K562 (cell line): ENCODE data around the gene SELENOI. TPM values are rescaled to one million over a fixed set of nuclear protein-coding genes. Genes with fewer than 3 reads are reported as not detected.

ENCODE experiments used
- CC2D1A ChIP-seq: fragments of 450-650 bp; IDR thresholded peaks from 2 replicates; pipeline ENCODE4 v1.6.1; 2017; ENCODE audit warnings: mild to moderate bottlenecking
- EHMT2 ChIP-seq: fragments of 450-650 bp; IDR thresholded peaks from 2 replicates; pipeline ENCODE4 v1.6.1; 2018; ENCODE audit warnings: antibody characterized with exemption
- GTF2E2 ChIP-seq: fragments of 200-800 bp; sonication (Bioruptor generic); IDR thresholded peaks from 2 replicates; pipeline ENCODE4 v1.6.1; 2016; ENCODE audit warnings: missing genetic modification characterization, missing compliant biosample characterization
- IFI16 ChIP-seq: fragments of 250-450 bp; sonication (Bioruptor Pico); IDR thresholded peaks from 2 replicates; pipeline ENCODE4 v2.1.2; 2022; ENCODE audit warnings: mild to moderate bottlenecking, inconsistent platforms
- MCM3 ChIP-seq: fragments of 450-650 bp; IDR thresholded peaks from 2 replicates; pipeline ENCODE4 v1.6.1; 2016
- NCOA4 ChIP-seq: fragments of 450-650 bp; IDR thresholded peaks from 2 replicates; pipeline ENCODE4 v1.6.1; 2018; ENCODE audit warnings: mild to moderate bottlenecking; ENCODE audit not compliant: partially characterized antibody
- NELFE ChIP-seq: IDR thresholded peaks from 2 replicates; pipeline ENCODE4 v1.6.1; 2011; ENCODE audit warnings: mild to moderate bottlenecking; ENCODE audit not compliant: insufficient read depth, insufficient read length
- NFIX ChIP-seq: fragments of 250-450 bp; sonication (Bioruptor Pico); IDR thresholded peaks from 2 replicates; pipeline ENCODE4 v1.4.0; 2020; ENCODE audit warnings: low read depth, mild to moderate bottlenecking, moderate library complexity
- RAD51 ChIP-seq: fragments of 450-650 bp; IDR thresholded peaks from 2 replicates; pipeline ENCODE4 v1.7.1; 2016; ENCODE audit warnings: low read depth, mild to moderate bottlenecking, borderline replicate concordance
- RB1 ChIP-seq: fragments of 450-650 bp; IDR thresholded peaks from 2 replicates; pipeline ENCODE4 v1.6.1; 2017; ENCODE audit warnings: low read depth, mild to moderate bottlenecking
- STAT5B ChIP-seq: fragments of 250-450 bp; sonication (Bioruptor Pico); IDR thresholded peaks from 2 replicates; pipeline ENCODE4 v1.8.0; 2021; ENCODE audit warnings: mild to moderate bottlenecking, inconsistent platforms
- SUPT5H ChIP-seq: fragments of 450-650 bp; IDR thresholded peaks from 2 replicates; pipeline ENCODE4 v1.6.1; 2016
- TEAD1 ChIP-seq, 2 experiments: fragments of 450-650 bp in 1 of 2; sonication (generic) in 1 of 2; formaldehyde crosslinking; IDR thresholded peaks; 2 replicates each; pipeline versions ENCODE4 v1.4.0 to v1.8.0; 2020 to 2022; ENCODE audit warnings: mild to moderate bottlenecking in 2 of 2, missing genetic modification reagents in 1 of 2
- TFAM ChIP-seq: fragments of 250-450 bp; sonication (Bioruptor Pico); conservative IDR thresholded peaks from 2 replicates; pipeline ENCODE4 v1.5.0; 2021; ENCODE audit warnings: mild to moderate bottlenecking, moderate library complexity
- WHSC1 ChIP-seq: IDR thresholded peaks from one replicate; pipeline ENCODE4 v1.6.1; 2012; ENCODE audit warnings: low read length, control low read depth, inconsistent platforms
- ZNF217 ChIP-seq: sonication (generic); formaldehyde crosslinking; IDR thresholded peaks from 2 replicates; pipeline ENCODE4 v1.8.0; 2022; ENCODE audit warnings: mild to moderate bottlenecking, missing genetic modification reagents
- ZNF23 ChIP-seq: fragments of 250-450 bp; sonication (Bioruptor Pico); IDR thresholded peaks from 2 replicates; pipeline ENCODE4 v1.4.0; 2020; ENCODE audit warnings: mild to moderate bottlenecking
- ZNF586 ChIP-seq: fragments of 450-650 bp; formaldehyde crosslinking; conservative IDR thresholded peaks from 2 replicates; pipeline ENCODE4 v1.4.0; 2020; ENCODE audit warnings: mild to moderate bottlenecking, moderate library complexity
- ZNF830 ChIP-seq: fragments of 250-450 bp; sonication (Bioruptor Pico); IDR thresholded peaks from 2 replicates; pipeline ENCODE4 v1.5.0; 2021; ENCODE audit warnings: mild to moderate bottlenecking
- ZSCAN32 ChIP-seq: fragments of 450-650 bp; formaldehyde crosslinking; IDR thresholded peaks from 2 replicates; pipeline ENCODE4 v1.4.0; 2020; ENCODE audit warnings: mild to moderate bottlenecking, moderate library complexity
- polyA plus RNA-seq, 8 experiments: library from polyadenylated mRNA; depleted of rRNA in 4 of 8; stranded (reverse) in 5 of 8; unstranded in 3 of 8; fragments of >200 nt; fragmentation: Nextera tagmentation in 2 of 8; fragmentation: Illumina TruSeq in 1 of 8; extraction: Ambion mirVana in 2 of 8; extraction: Trizol in 1 of 8; gene quantifications; 2 replicates each; pipeline versions ENCODE4 v1.2.1 to v1.2.3, GENCODE V29; 2011 to 2014; ENCODE audit warnings: inconsistent platforms in 1 of 8, missing spikeins in 1 of 8
- total RNA-seq, 7 experiments: library from RNA; depleted of rRNA in 6 of 7; stranded (reverse); fragments of >200 nt in 6 of 7; fragmentation: Illumina TruSeq in 2 of 7; extraction: Trizol in 2 of 7; gene quantifications; 2 replicates each; pipeline versions ENCODE4 v1.2.1 to v1.2.3, GENCODE V29; 2011 to 2021; ENCODE audit warnings: low replicate concordance in 1 of 7
- TF ChIP-seq, protein P1 (sequence below): fragments of 250-450 bp; sonication (Bioruptor Pico); IDR thresholded peaks from 2 replicates; pipeline ENCODE4 v1.8.0; 2022; ENCODE audit warnings: moderate library complexity, mild to moderate bottlenecking, inconsistent platforms
- TF ChIP-seq, protein P2 (sequence below): fragments of 450-650 bp; IDR thresholded peaks from 2 replicates; pipeline ENCODE4 v1.7.1; 2018; ENCODE audit warnings: mild to moderate bottlenecking, low read depth; ENCODE audit not compliant: partially characterized antibody
- TF ChIP-seq, protein P3 (sequence below): sonication (generic); formaldehyde crosslinking; IDR thresholded peaks from 2 replicates; pipeline ENCODE4 v1.8.0; 2022; ENCODE audit warnings: mild to moderate bottlenecking, missing genetic modification reagents
- TF ChIP-seq, protein P4 (sequence below), 2 experiments: fragments of 450-650 bp; conservative IDR thresholded peaks; 2 replicates each; pipeline ENCODE4 v1.6.1; 2017; ENCODE audit warnings: mild to moderate bottlenecking in 2 of 2, moderate library complexity in 2 of 2

SELENOI gene
- total and polyA plus RNA-seq, 9 of the 15 experiments (the other 6 are each of a cell fraction or from before 2014, with no cell fraction given): 9.6 to 46.9 (median 24.4) TPM

DNA sequence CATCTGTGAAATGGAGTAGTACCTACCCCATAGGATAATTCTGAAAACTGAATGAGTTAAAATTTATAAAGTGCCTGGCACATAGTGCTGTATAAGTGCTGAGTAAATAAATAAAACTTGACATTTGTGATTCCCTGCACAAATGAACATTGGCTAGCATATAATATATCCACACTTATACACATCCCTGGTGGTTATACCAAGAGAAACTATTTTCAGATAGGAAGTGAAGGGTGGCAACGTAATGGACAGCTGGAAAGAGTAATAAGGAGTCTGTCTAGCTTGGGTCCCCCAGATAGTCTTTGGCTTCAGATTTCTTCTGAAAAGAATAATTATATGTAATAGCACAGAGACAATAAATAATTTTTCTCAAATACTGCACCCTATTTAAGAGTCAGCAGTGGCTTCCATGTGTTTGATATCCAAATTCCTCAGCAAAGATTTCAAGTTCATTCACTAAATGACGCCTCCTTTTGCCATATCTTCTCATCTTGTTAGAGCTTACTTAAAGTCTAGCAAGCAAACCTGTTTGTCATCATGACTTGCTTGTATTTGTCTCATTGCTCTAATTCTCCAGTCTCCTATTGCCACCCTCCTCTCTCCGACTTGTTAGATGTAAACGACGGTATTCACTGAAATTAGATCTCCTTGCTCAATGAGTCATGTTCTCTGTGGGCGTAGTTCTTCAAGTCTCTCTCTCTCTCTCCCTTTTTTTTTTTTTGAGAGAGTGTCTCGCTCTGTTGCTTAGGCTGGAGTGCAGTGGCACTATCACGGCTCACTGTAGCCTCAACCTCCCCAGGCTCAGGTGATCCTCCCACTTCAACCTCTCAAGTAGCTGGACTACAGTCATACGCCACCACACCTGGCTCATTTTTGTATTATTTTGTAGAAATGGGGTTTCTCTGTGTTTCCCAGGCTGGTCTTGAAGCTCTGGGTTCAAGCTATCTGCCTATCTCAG, 9.4 kb downstream of the SELENOI start (continued):
- TF ChIP-seq SUPT5H: 0 out of 2 replicates have a peak, but pooled peaks have one; percentile 46
- TF ChIP-seq NELFE: no peak
- no peak for TF ChIP-seq WHSC1
- peak; percentile 34; the same call in 1 of the 2 replicates for TF ChIP-seq STAT5B (CRISPR knock-in tag)
- TF ChIP-seq ZNF830: no peak
- TF ChIP-seq GTF2E2: 0 out of 2 replicates have a peak, but pooled peaks have one; percentile 16
- no peak for TF ChIP-seq RB1
- TF ChIP-seq IFI16 (CRISPR knock-in tag): no peak
- TF ChIP-seq TEAD1 (CRISPR knock-in tag; IDR thresholded peaks at IDR 0.05): no peak
- no peak for TF ChIP-seq ZSCAN32 (CRISPR knock-in tag)
- TF ChIP-seq, protein P1, sequence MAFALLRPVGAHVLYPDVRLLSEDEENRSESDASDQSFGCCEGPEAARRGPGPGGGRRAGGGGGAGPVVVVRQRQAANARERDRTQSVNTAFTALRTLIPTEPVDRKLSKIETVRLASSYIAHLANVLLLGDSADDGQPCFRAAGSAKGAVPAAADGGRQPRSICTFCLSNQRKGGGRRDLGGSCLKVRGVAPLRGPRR (CRISPR knock-in tag): no peak
- TF ChIP-seq MCM3: no peak
- TF ChIP-seq ZNF586 (CRISPR knock-in tag): no peak
- TF ChIP-seq, protein P2, sequence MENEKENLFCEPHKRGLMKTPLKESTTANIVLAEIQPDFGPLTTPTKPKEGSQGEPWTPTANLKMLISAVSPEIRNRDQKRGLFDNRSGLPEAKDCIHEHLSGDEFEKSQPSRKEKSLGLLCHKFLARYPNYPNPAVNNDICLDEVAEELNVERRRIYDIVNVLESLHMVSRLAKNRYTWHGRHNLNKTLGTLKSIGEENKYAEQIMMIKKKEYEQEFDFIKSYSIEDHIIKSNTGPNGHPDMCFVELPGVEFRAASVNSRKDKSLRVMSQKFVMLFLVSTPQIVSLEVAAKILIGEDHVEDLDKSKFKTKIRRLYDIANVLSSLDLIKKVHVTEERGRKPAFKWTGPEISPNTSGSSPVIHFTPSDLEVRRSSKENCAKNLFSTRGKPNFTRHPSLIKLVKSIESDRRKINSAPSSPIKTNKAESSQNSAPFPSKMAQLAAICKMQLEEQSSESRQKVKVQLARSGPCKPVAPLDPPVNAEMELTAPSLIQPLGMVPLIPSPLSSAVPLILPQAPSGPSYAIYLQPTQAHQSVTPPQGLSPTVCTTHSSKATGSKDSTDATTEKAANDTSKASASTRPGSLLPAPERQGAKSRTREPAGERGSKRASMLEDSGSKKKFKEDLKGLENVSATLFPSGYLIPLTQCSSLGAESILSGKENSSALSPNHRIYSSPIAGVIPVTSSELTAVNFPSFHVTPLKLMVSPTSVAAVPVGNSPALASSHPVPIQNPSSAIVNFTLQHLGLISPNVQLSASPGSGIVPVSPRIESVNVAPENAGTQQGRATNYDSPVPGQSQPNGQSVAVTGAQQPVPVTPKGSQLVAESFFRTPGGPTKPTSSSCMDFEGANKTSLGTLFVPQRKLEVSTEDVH: peak; percentile 66
- no peak for TF ChIP-seq NCOA4
- TF ChIP-seq NFIX: no peak
- TF ChIP-seq CC2D1A: 0 out of 2 replicates have a peak, but pooled peaks have one; percentile 40
- peak; percentile 21; the same call in 1 of the 2 replicates for TF ChIP-seq RAD51
- TF ChIP-seq EHMT2: peak; percentile 63; the same call in 1 of the 2 replicates
- TF ChIP-seq ZNF23: no peak
- TF ChIP-seq ZNF217: no peak
- TF ChIP-seq, protein P3, sequence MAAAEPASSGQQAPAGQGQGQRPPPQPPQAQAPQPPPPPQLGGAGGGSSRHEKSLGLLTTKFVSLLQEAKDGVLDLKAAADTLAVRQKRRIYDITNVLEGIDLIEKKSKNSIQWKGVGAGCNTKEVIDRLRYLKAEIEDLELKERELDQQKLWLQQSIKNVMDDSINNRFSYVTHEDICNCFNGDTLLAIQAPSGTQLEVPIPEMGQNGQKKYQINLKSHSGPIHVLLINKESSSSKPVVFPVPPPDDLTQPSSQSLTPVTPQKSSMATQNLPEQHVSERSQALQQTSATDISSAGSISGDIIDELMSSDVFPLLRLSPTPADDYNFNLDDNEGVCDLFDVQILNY (CRISPR knock-in tag): no peak
- TF ChIP-seq, protein P4, sequence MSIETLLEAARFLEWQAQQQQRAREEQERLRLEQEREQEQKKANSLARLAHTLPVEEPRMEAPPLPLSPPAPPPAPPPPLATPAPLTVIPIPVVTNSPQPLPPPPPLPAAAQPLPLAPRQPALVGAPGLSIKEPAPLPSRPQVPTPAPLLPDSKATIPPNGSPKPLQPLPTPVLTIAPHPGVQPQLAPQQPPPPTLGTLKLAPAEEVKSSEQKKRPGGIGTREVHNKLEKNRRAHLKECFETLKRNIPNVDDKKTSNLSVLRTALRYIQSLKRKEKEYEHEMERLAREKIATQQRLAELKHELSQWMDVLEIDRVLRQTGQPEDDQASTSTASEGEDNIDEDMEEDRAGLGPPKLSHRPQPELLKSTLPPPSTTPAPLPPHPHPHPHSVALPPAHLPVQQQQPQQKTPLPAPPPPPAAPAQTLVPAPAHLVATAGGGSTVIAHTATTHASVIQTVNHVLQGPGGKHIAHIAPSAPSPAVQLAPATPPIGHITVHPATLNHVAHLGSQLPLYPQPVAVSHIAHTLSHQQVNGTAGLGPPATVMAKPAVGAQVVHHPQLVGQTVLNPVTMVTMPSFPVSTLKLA (conservative IDR thresholded peaks at IDR 0.05): peak in 1 of 2 experiments; percentile 49; a peak in 2 of 4 replicates
- no peak for TF ChIP-seq TFAM (CRISPR knock-in tag)
